H1 (cell line): ENCODE measurements around the gene PRDM15. TPM values are rescaled to one million over a fixed set of nuclear protein-coding genes. Genes with fewer than 3 reads are reported as not detected.

Source experiments
- CBX5 ChIP-seq: fragments of 300-800, 300-1000 bp; sonication (generic); IDR thresholded peaks from 2 replicates; pipeline ENCODE4 v1.7.1; 2016; ENCODE audit warnings: antibody characterized with exemption, low read length, low read depth
- polyA plus RNA-seq, 7 experiments: library from polyadenylated mRNA; depleted of rRNA in 3 of 7; stranded (reverse) in 5 of 7; unstranded in 2 of 7; fragments of >200 nt in 5 of 7; fragments of 200-250 nt in 2 of 7; gene quantifications; 1 replicate in 5 of 7; 2 replicates in 1 of 7; 4 replicates in 1 of 7; pipeline versions ENCODE4 v1.2.1 to v1.2.3, GENCODE V29; 2011 to 2013; ENCODE audit warnings: missing spikeins in 2 of 7, mixed read lengths in 2 of 7
- total RNA-seq: library from RNA; stranded (reverse); fragmentation: NEBNext Ultra II Directional; extraction: Animal tissue kit (Norgen Biotek cat#: 25700); gene quantifications from 2 replicates; pipeline ENCODE4 v1.2.1, GENCODE V29; 2021

The PRDM15 gene
- total and polyA plus RNA-seq, 2 of the 8 experiments (the other 6 are each of a cell fraction or from before 2014, with no cell fraction given), result 9.7 to 10.5 TPM

DNA sequence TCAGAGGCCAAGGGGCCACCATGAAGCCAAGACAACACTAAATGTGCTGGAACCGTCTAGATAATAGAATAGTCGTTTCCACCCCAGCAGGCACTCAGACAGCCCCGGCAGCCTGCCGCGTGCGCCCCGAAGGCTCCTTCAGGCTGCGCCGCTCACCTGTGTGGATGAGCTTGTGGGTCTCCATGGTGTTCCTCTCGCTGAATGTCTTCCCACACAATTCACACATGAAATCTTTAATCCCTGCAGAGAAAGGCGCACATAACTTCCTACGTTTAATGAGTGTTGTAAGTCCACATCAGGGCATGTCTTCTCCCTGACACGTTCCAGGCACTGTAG, 68.6 kb downstream of the PRDM15 start (continued):
- no peak for TF ChIP-seq CBX5
